Mesothelial cell of epicardium (in vitro differentiated cells): Measurements from ENCODE around the gene DMRTB1. TPM values are rescaled to one million over a fixed set of nuclear protein-coding genes. Genes with fewer than 3 reads are reported as not detected.

Experiments used
- DNase-seq, 2 experiments: peaks; one replicate each; pipeline ENCODE4 v3.0.0; 2021; ENCODE audit warnings: low spot score in 2 of 2; ENCODE audit not compliant: unreplicated experiment in 2 of 2
- H3K27ac Mint-ChIP-seq: 2 replicates; pipeline ENCODE4 v1.8.0; 2021; ENCODE audit warnings: mixed read lengths
- H3K27me3 Mint-ChIP-seq: 2 replicates; pipeline ENCODE4 v1.8.0; 2021; ENCODE audit warnings: low read depth, mixed read lengths
- H3K36me3 Mint-ChIP-seq: 2 replicates; pipeline ENCODE4 v1.8.0; 2021; ENCODE audit warnings: mixed read lengths
- H3K4me1 Mint-ChIP-seq: 2 replicates; pipeline ENCODE4 v1.8.0; 2021; ENCODE audit warnings: mixed read lengths
- H3K4me3 Mint-ChIP-seq: 2 replicates; pipeline ENCODE4 v1.8.0; 2021; ENCODE audit warnings: mild to moderate bottlenecking, moderate library complexity, mixed read lengths
- H3K9me3 Mint-ChIP-seq: 2 replicates; pipeline ENCODE4 v1.8.0; 2021; ENCODE audit warnings: mixed read lengths
- CTCF ChIP-seq: fragments of 200-600 bp; sonication (generic); IDR thresholded peaks from one replicate; pipeline ENCODE4 v1.5.0; 2021; ENCODE audit warnings: antibody characterized with exemption; ENCODE audit not compliant: unreplicated experiment
- total RNA-seq: library from RNA; stranded (reverse); gene quantifications from 3 replicates; pipeline ENCODE4 v1.2.1, GENCODE V29; 2021

DMRTB1 gene
- total RNA-seq, 1 donor from 2014 or later, result not detected

GRCh38 chr1:53481456-53481855 is 22.3 kb downstream of the DMRTB1 start:
- no peak for TF ChIP-seq CTCF
- Mint-ChIP-seq H3K27me3 (peaks cover 40% of the 10 kb centered on the region), H3K9me3 (no peaks in the 10 kb centered on the region), H3K4me3 (no peak overlapping the region), H3K27ac (no peak overlapping the region), H3K4me1 (peaks cover 14% of the 10 kb centered on the region), H3K36me3 (no peaks in the 10 kb centered on the region)
- DNase-seq, result no peak

GRCh38 chr1:53482441-53483153 is 23.4 kb downstream of the DMRTB1 start:
- no peak for DNase-seq
- no peak for TF ChIP-seq CTCF
- Mint-ChIP-seq H3K4me1 (peaks cover 10% of the 10 kb centered on the region), H3K4me3 (no peak overlapping the region), H3K27me3 (peaks cover 42% of the 10 kb centered on the region), H3K9me3 (no peaks in the 10 kb centered on the region), H3K36me3 (no peaks in the 10 kb centered on the region), H3K27ac (no peak overlapping the region)

- Mint-ChIP-seq H3K27ac (no peak overlapping the region), H3K4me1 (peaks cover 4% of the 10 kb centered on the region), H3K9me3 (no peaks in the 10 kb centered on the region), H3K27me3 (peaks cover 47% of the 10 kb centered on the region), H3K4me3 (no peak overlapping the region), H3K36me3 (no peaks in the 10 kb centered on the region)
- no peak for DNase-seq
- TF ChIP-seq CTCF, result no peak
These were observed 24.0 kb downstream of the DMRTB1 start for GRCh38 chr1:53483170-53483569.

GRCh38 chr1:53483656-53484055 is 24.5 kb downstream of the DMRTB1 start:
- TF ChIP-seq CTCF, result no peak
- Mint-ChIP-seq H3K4me1 (peaks cover 4% of the 10 kb centered on the region), H3K36me3 (no peaks in the 10 kb centered on the region), H3K9me3 (no peaks in the 10 kb centered on the region), H3K27me3 (peaks cover 50% of the 10 kb centered on the region), H3K4me3 (no peak overlapping the region), H3K27ac (no peak overlapping the region)
- DNase-seq, result no peak

GRCh38 chr1:53484705-53485477 is 25.7 kb downstream of the DMRTB1 start:
- no peak for TF ChIP-seq CTCF
- H3K27ac Mint-ChIP-seq, result no peak overlapping the region
- no peaks in the 10 kb centered on the region for H3K9me3 Mint-ChIP-seq
- H3K4me1 Mint-ChIP-seq, result peaks cover 4% of the 10 kb centered on the region
- no peak for DNase-seq
- H3K27me3 Mint-ChIP-seq, result peaks cover 55% of the 10 kb centered on the region
- no peak overlapping the region for H3K4me3 Mint-ChIP-seq
- no peaks in the 10 kb centered on the region for H3K36me3 Mint-ChIP-seq
